Astrocyte (in vitro differentiated cells and primary cell): ENCODE data around the gene MCF2L.

Experiments
- EZH2 ChIP-seq: IDR thresholded peaks from 2 replicates; pipeline ENCODE4 v1.6.1; 2012; ENCODE audit warnings: mild to moderate bottlenecking, low read length, inconsistent platforms; ENCODE audit not compliant: insufficient read depth
- TF ChIP-seq, protein P1 (sequence below): IDR thresholded peaks from 2 replicates; pipeline ENCODE4 v1.5.1; 2011; ENCODE audit warnings: low read depth, mild to moderate bottlenecking, inconsistent platforms, low read length, moderate library complexity; ENCODE audit not compliant: insufficient read depth

DNA sequence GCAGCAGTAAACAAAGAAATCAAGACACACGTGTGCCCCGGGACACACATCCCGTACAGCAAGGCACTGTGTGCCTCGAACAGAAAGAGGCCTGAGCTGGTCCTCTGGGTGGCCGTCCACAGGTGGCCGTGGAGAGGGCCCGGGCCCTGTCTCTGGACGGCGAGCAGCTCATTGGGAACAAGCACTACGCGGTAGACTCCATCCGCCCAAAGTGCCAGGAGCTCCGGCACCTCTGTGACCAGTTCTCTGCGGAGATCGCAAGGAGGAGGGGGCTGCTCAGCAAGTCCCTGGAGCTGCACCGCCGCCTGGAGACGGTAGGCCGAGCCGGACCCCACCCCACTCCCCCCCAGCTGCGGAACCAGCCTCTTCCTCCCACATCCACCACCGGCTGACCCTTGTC, 105.9 kb downstream of the MCF2L start:
- TF ChIP-seq, protein P1, sequence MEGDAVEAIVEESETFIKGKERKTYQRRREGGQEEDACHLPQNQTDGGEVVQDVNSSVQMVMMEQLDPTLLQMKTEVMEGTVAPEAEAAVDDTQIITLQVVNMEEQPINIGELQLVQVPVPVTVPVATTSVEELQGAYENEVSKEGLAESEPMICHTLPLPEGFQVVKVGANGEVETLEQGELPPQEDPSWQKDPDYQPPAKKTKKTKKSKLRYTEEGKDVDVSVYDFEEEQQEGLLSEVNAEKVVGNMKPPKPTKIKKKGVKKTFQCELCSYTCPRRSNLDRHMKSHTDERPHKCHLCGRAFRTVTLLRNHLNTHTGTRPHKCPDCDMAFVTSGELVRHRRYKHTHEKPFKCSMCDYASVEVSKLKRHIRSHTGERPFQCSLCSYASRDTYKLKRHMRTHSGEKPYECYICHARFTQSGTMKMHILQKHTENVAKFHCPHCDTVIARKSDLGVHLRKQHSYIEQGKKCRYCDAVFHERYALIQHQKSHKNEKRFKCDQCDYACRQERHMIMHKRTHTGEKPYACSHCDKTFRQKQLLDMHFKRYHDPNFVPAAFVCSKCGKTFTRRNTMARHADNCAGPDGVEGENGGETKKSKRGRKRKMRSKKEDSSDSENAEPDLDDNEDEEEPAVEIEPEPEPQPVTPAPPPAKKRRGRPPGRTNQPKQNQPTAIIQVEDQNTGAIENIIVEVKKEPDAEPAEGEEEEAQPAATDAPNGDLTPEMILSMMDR: no peak
- TF ChIP-seq EZH2: no peak
